Left hindlimb (tissue), 1 donor: ENCODE results near the gene SLC22A14.

ENCODE experiments used
- DNase-seq: peaks from one replicate; pipeline ENCODE4 v3.0.0-alpha.2; 2018

Gene SLC22A14

DNA sequence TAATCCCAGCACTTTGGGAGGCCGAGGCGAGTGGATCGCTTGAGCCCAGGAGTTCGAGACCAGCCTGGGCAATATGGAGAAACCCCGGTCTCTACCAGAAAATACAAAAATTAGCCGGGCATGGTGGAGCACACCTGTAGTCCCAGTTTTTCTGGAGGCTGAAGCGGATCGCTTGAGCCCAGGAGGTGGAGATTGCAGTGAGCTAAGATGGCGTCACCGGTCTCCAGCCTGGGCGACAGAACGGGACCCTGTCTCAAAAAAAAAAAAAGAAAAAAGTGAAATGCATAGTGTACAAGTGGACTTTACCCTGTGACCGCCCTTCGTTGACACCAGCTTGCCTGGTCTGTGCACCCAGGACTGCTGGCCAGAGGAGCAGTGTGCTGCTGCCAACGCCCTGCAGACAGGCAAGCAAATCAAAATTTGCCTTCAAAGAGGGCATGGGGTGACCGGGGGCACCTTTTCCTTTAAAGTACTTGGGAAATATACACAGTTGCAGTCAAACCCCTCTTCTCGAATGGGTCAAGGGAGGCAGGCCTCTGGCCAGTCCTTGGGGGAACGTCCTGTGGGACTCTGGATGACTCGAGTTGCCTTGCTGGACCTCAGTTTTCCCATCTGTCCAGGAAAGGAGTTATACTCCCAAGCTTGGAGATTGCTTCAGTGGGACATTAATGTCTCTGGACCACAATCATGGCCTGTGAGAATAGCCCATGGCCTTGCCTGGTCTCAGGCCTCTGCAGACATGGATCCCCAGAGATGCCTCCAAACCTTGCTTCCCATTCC is 65.5 kb downstream of the SLC22A14 start:
- DNase-seq, result no peak

DNA sequence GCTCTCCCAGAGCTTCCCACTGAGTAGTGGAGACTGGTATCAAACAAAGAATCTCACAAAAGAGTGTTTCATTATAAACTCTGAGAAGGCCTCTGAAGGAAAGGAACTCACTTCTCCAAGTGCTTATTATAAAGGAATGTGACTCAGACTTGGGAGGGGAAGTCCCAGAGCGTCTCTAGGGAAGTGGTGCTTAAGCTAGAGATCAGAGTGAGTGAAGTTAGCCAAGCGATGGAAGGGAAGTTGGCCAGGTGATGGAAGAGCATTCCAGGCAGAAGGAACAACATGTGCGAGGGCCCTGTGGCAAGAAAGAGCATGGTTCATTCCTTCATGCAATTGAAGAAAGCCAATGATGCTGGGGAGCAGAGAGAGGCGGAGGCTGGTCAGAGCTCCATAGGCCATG is 66.8 kb downstream of the SLC22A14 start:
- DNase-seq, result no peak

DNA sequence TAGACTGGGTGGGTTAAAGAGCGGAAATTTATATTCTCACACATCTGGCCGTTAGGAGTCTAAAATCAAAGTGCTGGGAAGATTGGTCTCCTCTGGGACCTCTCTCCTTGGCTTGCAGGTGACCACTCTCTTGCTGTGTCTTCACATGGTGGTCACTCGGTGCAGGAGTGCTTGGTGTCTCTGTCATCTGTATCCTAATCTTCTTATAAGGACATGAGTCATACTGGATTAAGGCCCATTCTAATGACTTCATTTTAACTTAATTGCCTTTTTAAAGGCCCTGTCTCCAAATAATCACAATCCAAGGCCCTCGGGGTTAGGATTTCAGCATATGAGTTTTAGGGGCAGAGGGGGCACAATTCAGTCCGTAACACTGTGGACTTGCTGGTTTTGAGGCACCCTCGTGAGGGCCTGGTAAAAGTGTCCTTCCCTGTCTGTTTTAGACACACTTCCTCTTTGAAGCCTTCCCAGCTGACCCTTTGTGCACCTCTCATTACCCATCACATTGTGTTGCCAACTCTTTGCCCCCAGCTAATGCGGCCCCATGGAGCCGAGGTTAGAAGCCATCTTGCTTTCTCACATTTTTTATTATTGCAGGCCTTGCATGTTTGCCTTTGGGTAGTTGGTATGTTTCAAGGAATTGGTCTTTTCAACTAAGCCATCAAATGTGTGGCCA is 67.7 kb downstream of the SLC22A14 start:
- no peak for DNase-seq

DNA sequence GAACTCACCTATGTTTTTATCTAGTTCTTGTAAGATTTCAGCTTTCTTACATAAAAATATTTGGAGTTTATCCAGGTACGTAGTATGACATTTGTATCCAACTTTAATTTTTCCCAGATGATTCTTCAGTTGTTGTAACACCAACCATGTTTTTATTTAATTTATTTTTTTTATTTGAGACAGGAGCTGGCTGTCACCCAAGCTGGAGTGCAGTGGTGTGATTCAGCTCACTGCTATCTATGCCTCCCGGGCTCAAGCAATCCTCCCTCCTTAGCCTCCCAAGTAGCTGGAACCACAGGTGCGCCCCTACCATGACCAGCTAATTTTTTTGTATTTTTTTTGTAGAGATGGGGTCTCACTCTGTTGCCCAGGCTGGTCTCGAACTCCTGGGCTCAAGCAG is 71.1 kb downstream of the SLC22A14 start:
- DNase-seq, result no peak

DNA sequence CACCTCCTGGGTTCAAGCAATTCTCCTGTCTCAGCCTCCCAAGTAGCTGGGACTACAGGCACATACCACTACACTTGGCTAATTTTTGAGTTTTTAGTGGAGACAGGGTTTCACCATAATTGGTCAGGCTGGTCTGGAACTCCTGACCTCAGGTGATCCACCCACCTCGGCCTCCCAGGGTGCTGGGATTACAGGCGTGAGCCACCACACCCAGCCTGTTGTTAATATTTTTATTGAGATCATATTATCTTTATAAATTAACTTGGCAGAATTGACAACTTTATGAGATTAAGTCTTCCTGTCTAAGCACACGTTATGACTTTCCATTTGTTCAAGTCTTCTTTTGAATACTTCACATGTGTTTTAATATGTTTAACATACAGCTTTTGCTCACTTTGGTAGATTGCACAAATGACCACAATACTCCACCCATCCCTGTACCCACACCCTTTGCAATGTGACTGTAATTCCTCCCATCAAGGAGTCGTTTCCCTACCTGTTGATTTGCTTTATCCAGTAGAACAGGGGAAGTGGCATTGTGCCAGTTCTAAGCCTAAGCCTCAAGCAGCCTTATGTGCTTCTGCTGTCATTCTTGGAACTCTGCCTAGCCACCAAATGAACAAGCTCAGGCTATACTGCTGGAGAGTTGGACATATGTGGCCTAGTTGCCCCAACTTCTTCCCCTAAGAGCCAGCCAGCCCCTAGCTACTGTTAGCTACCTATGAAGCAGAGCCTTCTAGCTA is 72.7 kb downstream of the SLC22A14 start:
- DNase-seq, result no peak

DNA sequence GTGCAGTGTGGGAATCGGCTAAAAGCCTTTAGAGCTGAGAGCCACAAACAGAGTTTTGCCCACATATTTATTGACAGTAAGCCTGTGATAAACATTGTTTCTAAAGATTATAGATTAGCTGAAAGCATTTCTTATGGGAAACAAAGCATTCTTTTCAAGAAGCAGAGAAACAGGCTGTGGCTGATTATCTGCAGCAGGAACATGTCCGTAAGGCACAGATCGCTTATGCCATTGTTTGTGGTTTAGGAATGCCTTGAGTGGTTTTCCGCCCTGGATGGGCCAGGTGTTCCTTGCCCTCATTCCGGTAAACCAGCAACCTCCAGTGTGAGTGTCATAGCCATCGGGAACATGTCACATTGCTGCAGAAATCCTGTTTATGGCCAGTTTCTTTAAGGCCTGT is 76.9 kb downstream of the SLC22A14 start:
- no peak for DNase-seq

DNA sequence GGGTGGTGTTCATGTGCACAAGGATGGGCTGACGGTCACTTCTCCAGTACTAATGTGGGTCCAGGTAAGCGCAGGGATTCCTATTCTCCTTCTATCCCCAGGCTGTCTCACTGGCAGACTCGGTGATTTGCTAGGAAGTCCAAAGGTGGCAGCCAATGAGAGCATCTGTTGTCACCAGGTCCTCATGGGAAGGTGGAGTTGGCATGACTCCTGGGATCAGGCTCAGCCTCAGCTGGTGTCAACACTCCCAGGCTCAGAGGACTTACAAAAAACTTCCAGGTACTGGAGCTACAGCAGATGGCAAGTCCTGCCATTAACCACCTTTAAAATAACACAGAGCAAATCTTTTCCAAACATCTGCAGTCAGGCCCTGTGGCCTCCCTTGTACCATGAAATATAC is 78.3 kb downstream of the SLC22A14 start:
- DNase-seq, result no peak

DNA sequence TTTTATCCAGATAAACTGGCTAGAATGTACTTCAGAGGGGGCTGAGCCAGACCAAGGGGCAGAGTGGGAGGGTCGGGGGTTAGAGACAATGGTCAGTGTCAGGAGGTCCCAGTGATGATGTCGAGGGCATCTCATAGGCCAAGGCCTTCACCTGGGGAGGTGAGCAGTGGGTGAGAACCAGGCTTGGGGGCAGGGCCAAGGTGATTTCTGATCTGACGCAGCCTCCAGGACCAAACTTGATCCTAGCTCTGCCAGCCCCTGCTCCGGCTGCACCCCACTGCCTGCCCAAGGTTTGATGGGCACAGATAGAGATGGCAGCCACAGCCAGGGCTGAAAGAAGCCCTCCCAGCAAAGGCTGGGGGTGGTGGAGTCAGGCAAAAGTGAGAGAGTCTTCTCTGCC is 79.4 kb downstream of the SLC22A14 start:
- DNase-seq, result no peak

DNA sequence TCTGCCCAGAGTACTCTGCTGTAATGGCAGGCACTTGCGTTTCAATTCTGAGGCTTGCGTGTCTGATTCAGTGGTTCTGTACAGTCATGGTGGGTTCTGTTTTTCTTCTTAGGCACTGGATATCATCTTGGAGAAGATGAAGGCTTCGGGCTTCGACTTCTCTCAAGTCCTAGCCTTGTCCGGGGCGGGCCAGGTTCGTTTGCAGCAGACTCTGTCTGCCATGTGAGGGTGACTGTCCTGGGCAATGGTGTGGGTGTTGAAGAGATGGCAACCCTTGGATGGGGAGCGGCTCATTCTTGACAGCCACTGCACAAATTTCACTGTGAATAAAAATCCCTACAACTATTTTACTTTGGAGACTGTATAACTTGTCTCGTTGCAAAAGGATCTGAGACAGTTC is 80.7 kb downstream of the SLC22A14 start:
- no peak for DNase-seq

DNA sequence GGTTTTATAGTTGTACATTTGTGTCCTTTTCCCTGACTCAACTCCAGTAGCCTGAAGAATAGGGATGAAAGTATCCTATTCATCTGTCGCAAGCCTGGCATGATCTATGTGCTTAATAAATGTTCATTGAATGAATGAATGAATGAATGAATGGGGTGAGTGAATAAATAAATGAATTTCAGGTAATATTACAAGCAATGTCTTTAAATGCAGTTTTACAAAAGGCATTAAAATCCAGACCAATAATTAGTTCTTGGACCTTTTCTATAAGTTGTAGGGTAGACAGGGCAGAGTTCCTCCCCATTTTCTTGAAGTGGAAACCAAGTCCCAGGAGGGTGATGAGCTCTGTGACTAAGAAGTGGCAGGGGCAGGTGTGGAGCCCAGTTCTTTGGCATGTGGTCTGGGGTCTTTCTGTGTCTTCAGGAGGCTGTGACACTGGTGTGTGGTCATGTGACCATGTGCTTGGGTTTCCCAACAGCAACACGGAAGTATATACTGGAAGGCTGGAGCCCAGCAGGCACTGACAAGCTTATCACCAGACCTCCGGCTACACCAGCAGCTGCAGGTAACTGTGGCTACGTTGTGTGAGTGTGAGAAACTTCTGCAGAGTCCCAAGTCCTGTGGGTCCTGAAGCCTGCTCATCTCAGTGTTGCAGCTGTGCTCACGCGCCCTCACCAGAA is 82.8 kb downstream of the SLC22A14 start:
- no peak for DNase-seq

DNA sequence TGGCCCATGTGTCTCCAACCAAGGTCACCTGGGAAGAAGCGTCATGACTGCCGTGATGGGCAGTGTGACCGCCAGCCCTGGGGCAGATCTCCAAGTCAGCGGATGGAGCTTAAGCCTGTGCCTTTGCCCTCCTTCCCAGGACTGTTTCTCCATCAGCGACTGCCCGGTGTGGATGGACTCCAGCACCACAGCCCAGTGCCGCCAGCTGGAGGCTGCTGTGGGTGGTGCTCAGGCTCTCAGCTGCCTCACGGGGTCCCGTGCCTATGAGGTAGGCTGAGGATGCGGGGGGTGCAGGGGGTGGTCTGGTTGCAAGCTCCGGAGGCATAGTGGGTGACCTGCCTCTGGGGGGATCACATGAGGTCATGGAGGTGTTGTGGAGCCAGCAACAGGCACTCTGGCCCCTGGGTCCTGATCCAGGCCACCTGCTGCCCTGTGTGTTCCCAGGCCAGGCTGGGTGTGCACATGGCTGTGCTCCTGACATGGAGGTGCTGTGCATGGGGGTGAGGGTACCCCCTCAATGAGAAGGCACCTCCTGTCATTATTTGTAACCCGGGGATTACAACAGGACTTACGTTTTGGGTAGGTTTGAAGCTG is 83.5 kb downstream of the SLC22A14 start:
- DNase-seq, result no peak

DNA sequence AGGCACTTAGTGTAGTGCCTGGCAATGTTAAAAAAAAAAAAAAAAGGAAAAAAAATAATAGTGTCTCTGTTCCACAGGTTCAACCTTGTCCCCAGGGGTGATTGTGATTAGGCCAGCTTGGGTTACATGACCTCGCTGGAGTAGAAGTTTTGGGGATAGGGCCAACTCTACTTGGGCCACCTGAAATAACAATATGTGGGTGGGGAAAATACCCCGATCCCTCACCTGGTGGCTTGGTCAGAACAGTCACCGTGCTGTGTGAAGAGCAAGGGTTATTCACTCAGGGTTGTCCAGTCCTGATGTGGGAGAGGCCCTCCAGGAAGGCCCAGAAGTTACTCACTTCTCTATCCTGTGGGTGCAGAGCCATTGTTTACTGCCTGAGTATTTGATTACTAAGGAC is 84.0 kb downstream of the SLC22A14 start:
- DNase-seq, result no peak

DNA sequence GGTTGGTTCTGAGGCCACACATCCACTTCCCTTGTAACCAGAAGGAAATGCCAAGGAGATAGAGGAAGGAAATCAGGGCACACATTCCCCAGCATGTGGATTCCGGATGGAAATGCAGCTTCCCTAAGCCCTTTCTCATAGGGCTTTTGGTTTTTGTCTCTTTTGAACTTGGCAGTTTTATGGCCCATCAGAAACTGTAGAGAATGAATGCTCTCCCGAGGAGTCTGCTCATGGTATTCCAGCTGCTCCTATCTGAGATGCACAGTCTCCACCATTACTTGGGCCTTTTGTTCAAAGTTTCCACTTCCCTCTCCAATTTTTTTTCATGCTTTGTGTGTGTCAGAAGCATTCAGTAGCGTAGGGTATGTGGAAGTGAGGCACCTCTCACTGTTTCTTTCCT is 85.7 kb downstream of the SLC22A14 start:
- no peak for DNase-seq
